GM19395 (cell line): ENCODE data around the gene PHF24.
"Not testable (repeated sequence)": the region's sequence is repeated elsewhere in the genome, so short reads cannot be mapped to it uniquely, and the experiment has no call there.

Experiments used
- ATAC-seq: cut with Tn5 transposase; IDR thresholded peaks from one replicate; pipeline ENCODE4 v1.9.1; 2021; ENCODE audit warnings: mild to moderate bottlenecking, moderate library complexity; ENCODE audit not compliant: unreplicated experiment

Gene PHF24

DNA sequence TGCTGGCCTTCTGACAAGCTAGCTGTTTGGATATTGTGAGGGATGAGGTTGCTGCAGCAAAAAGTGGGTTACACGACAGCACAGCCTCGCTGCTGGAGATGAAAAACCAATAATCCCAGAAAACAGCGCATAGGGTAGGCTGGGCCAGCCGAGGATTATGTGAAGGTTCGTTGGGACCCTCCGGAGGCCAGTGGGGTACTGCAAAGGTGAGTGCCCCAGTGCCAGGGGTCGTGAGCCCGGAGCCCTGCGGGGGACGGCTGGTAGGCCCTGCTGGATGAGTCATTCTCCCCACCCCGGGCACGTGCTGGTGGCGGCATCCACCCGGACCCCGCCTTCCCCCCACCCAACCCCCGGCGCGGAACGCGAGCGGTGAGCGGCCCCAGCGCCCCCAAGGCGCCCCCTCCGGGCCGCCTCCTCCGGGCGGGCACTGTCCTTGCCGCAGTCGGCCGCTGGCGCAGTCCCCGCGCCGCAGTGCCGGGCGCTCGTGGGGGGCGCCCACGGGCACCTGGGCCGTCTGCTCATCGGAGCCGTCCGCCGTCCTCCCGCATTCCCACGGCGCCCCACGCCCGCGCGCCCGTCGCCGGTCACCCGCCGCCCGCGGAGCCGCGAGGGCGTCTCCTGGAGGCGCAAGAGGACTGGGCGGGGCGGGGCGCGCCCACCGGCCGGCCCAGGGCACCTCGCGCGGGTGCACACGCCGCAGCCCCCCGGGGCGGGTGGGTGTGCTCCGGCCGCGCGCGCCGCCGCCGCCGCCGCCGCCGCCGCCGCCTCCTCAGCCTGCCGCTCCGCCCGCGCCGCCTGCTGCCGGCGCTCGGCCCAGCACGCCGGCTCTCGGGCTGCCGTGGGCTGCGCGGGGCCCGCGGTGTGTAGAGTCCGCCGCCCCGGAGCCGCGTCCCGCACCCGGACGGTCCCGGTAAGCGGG, at the start of gene PHF24:
Gene PHF24, plus strand, starts transcription at position 794 of the 919 bp plus-strand sequence. CDS start 13,014 bp downstream, outside the sequence.
- no peak for ATAC-seq

DNA sequence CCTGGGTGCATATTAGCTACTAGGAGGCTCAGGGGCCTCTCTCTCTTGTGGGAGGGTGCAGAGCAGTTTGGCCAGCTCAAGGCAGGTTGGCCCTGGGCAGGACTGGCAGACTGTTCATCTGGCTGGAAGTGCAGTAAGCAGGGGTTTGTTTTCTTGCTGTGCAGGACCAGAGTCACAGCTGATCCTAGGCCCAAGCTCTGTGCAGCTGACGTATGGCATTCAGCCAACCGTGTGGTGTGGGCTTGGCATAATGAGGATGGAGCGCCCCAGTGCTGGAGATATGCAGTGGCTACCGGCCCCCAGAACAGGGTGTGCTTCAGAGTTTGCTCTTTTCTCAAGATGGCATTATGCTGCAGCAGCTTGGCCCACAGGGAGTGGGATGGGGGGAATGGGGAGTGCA, 31.0 kb upstream of the PHF24 start:
- no peak for ATAC-seq

DNA sequence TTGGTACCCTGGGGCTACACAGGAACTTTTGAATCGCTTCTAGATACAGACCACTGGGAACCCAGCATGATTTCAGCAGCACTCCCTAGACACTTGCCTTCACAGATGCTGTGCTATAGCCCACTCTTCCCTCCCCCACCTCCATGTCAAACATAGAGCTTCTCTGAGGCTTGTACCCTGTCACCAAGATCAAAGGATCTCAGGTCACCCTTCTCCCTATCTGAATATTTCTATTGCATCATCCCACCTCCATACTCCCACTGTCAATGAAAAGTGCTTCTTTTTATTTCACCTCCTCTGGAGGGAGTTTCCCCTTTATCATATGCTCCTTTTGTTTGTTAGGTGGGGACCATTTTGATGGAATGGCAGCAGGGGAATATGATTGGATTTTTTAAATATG, 29.2 kb upstream of the PHF24 start:
- ATAC-seq, result no peak

DNA sequence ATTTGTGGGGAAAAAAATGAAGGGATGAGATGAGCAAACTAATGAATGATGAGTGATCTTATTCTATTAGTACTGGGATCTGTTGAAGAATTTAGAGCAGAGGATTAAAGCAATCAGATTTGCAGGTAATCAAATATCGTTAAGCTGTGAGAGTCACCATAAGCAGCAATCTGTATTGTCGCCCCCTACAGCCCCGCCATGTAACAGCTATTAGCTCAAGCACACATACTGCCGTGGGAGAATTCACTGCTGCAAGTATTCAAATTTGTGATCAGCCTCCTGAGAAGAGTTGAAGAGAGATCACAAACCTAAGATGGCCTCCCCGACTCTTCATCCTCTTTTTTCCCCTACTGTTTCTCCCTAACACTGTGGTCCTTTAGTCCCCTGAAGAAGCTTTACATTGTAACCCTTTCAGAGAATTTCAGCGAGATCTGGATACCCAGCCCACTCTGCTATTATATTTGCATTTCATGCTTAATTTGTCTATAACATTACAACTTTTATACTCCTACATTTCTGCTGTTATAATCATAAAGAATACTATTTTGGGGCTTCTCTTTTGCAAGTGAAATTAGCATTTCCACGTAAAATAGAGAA, 28.5 kb upstream of the PHF24 start:
- no peak for ATAC-seq

DNA sequence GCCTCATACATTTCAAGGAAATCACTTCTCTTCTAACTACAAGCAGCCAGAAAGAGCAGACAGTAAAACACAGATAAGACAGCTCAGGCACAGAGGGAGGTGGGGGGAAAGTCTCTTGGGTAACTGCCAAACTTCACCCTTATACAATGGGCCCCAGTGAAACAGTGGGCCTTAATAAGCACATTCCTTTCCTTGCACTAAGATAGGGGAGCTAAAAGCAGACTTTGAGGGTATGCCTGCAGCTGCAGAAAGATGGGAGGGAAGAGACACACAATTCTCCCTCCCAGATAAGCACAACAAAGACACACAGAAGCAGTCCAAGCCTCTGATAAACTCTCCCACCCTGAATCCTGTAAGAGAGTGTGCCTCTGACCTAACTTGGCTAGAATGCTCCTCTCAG, 18.1 kb upstream of the PHF24 start:
- ATAC-seq, result not testable (repeated sequence)

DNA sequence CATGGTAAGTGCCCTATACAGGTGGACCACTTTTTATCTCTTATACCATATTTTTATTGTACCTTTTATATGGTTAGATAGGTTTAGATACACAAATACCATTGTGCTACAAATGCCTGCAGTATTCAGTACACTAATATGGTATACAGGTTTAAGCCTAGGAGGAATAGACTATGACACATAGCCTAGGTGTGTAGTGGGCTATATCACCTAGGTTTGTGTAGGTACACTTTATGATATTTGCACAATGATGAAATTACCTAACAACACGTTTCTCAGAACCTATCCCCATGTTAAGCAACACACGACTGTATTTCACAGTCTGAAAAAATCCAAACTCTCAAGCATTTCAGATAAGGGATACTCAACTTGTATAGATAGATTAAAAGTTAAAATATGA, 9.6 kb upstream of the PHF24 start:
- no peak for ATAC-seq

DNA sequence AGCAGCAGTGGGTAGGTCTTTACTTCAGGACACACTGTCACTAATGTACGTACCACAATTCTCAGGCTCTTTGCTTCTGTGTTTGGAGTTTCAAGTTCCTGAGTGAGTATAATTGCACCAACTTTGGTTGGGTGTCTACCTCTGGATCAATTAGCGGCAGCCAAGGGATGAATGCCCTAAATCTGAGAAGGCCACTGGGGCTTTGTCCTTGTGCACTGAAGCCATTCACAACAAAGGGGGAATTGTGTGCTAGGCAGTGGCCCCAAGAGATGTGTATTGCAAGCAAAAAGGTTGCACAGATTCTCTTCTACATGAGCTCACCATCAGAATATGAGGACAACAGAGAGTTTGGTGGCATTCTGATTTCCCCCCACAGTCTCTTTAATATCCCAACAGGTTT, 3.9 kb upstream of the PHF24 start:
- ATAC-seq, result no peak

DNA sequence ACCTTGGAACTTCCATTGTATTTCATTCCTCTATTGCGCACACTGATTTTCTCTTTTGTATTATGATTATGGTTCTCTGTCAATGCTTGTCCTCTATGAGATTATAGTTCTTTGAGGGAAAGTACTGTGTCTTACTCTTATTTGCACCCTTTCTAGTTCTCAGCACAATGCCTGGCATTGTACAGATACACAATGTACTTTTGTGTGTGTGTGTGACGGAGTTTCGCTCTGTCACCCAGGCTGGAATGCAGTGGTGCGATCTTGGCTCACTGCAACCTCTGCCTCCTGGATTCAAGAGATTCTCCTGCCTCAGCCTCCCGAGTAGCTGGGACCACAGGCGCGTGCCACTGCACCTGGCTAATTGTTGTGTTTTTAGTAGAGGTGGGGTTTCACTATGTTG, 2.0 kb upstream of the PHF24 start:
- not testable (repeated sequence) for ATAC-seq

DNA sequence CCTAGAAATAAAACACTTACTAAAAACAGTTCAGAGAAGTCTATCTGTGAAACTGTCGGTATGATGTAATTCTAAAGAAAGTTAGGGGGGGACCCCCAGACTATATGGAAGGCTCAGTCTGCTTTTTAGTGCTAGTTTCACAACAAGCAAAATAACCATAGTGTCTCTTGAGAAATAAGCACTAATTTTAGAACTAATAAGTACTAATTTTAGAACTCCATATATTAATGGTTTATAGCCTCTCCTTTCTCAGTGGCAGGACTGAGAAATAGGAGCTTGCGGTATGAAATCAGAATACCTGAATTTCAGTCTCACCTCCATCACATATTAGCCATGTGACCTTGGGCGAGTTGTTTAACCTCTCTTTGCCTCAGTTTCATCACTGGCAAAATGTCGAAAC, 1.4 kb upstream of the PHF24 start:
- ATAC-seq, result no peak

DNA sequence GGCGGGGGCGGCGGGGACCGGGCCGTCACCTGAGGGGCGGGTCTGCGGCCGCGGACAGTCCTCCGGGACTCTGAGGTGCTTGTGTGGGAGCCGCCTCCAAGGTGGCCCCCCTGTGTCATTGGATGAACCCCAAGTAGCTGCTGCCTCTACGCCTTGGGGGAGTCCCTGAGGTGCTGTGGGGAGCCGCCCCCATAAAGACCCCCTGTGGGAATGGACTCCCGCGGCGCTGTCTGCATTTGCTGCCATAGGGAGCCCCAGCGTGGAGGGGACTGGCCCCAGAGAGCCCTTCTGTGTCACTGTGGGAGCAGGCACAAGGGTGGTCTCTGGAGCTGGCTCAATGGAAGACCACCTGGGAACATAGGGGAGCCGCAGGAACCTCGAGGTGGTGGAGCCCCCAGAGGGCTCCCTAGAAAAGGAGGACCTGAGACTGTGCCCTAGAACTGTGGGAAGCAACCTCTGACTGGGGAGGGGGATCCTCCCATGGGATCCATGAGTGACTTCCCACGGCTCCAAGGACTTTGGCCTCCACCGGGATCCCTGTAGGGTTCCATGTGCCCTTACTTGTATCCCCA, 412 bp downstream of the PHF24 start:
- no peak for ATAC-seq

DNA sequence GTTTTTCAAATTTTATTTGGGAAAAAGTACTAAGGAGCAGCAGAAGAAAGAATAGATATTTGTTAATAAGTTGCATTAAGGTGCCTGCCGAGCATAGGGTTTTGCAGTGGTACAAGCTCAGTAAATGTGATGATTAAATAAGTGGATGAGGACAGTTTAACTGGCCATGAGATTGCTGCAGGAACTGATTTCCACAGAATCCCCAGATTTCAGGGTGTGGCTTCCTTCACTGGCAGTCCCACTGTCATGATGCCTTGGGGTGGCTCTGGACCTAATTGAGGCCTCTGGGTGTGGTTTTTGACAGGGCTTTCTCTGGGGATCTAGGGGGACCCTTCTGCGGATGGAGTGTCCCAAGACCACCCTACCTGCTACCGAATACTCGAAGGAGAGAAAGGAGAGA, 1.4 kb downstream of the PHF24 start:
- no peak for ATAC-seq

DNA sequence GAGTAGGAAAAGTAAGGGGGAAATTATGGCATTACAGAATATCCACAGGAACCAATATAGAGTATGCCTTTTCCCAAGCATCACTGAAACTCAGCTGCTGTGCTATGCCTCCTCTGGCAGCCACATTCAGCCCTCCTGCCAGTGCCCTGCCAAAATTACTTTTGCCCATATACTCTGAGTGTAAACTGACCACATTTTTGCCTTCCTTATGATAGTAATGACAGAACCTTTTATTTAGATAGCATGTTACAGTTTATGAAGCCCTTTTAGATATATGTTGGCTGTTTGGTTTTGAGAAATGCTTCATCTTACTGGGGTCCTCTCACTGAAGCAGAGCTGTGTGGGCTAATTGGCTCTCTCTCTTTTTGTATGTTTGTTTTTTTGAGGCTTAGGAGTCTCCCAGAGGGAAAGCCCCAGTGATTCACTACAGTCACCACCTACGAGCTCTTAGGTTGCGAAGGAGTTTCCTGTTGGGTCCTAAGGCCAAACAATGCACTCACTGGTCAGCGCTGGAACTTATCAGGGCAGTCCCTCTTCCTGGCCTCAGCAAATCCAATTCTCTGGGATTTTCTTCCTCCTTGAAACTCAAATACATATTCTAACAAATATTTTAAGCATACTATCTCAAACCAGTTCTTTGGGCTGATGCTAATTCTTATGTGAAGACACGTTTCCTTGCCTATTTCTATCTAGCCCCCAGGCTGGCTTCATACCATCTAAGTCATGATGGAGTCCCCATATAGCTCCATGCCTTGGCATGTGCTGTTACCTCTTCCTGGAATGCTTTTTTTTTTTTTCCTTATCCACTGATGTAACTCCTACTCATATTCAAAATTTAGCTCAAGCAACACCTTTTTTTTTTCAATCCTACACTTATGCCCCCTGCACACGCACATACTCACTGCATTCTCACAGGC, 3.7 kb downstream of the PHF24 start:
- ATAC-seq, result no peak

DNA sequence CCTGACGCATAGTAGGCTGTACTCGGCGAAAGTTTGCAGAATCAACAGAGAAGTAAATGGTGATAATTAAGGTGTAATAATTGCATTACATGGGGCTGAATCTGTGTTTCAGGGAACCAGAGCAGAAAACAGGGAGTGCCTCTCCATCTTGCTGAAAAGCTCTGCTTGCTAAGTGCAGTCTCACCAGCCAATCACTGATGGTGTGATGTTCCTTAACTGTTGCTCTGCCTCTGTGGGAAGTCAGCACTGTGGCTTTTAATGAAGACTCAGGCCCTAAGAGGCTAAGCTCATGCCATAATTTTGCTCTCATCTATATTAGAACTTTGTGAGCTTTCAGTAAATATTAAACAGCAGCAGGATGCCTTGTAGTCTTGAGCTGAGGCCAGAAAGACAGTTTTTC, 4.5 kb downstream of the PHF24 start:
- no peak for ATAC-seq

DNA sequence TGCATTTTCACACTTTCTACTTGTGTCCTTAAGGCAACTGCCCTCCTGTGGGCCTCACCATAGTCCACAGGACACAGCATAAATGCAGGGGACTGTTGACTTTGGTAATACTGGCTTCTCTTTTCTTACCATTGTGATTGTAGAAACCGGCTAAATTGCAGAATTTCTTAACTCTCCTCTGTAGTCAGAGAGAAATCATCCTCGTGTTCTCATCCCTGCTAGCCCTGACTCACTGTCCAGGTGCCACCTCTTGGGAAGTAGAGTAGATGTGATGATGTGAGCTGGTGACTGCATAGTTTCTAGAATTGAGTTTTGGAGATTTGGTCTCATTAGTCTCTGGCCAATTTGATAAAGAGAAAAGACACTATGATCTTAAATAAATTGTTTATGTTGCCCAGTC, 5.5 kb downstream of the PHF24 start:
- no peak for ATAC-seq

DNA sequence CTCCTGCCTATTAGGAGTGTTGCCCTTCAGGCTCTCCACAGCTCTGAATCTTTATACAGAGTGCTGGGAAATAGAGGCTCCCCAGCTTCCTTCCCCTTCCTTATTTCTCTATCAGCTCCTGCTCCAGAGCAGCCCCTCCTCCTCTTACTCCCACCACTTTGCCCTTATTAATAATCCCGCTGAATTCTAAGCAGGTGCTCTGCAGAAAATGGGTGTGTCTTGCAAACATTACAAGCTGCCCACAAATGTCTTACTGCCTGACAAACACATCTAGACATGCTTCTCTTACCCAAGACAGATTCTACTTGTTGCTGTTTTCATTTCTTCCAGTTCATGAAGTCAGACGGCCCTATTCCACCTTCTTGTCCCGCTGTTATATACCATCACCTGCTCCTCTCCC, 6.4 kb downstream of the PHF24 start:
- no peak for ATAC-seq

DNA sequence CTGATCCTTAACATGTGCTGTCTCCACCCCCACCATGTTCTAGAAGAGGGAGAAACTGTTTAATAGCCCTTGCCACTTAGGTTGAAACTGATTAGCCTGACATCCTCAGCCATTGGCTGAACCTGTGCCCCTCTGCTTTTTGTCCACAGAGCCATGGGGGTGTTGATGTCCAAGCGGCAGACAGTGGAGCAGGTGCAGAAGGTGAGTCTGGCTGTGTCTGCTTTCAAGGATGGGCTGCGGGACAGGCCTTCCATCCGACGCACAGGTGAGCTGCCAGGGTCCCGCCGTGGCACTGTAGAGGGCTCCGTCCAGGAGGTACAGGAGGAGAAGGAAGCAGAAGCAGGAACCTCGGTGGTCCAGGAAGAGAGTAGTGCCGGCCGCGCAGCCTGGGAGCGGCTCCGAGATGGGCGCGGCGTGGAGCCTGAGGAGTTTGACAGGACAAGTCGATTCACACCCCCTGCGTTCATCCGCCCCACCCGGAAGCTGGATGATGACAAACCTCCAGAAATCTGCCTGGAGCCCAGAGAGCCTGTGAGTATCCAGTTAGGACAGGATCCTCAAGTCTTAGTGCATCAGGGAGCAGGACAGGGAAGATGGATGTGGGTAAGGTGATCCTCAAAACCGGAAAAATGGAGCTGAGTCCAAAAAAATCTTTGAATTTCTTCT, 13.2 kb downstream of the PHF24 start:
- ATAC-seq, result no peak

DNA sequence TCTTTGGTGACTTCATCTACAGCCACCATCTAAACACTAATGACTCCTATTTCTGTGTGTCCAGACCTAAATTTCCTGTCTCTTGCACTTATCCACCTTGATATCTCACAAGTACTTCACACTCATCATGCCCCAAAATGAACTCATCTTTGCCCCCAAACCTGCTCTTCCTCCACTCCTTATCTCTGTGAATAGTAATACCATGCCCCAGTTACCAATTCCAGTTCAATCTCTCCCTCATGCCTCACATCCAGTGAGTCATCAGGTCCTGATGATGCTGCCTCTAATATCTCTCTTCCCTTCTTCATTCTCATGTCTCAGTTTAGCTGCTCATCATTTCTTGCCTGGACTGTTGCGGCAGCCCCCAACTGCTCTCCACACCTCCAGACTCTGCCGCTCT, 16.6 kb downstream of the PHF24 start:
- ATAC-seq, result no peak

DNA sequence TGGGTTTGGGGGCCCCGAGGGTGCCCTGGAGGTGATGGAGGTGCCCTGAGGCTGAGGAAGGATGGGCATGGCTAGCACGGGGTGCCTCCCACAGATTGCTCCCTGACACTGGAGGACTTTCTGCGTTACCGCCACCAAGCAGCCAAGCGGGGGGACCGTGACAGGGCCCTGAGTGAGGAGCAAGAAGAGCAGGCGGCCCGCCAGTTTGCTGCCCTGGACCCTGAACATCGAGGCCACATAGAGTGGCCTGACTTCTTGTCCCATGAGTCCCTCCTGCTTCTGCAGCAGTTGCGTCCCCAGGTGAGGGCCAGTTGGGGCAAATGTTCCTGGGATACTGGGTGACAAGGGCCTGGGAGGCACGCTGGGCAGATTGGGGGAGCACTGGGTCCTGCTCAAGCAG, 18.4 kb downstream of the PHF24 start:
- ATAC-seq, result no peak

DNA sequence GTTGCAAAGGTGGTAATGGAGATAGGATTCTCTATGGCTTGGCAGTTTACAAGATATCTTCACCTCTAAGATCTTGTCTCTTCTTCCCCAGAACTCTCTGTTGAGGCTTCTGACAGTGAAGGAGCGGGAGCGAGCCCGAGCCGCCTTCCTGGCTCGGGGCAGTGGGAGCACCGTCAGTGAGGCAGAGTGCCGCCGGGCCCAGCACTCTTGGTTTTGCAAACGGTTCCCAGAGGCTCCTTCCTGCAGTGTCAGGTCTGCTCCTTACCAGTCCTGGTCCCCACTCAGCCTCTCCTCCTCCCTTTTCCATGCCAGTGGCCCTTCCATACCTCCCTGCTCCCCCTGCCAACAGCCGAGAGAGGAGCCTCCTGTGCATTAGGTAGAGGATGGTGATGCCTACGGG, 18.9 kb downstream of the PHF24 start:
- no peak for ATAC-seq

DNA sequence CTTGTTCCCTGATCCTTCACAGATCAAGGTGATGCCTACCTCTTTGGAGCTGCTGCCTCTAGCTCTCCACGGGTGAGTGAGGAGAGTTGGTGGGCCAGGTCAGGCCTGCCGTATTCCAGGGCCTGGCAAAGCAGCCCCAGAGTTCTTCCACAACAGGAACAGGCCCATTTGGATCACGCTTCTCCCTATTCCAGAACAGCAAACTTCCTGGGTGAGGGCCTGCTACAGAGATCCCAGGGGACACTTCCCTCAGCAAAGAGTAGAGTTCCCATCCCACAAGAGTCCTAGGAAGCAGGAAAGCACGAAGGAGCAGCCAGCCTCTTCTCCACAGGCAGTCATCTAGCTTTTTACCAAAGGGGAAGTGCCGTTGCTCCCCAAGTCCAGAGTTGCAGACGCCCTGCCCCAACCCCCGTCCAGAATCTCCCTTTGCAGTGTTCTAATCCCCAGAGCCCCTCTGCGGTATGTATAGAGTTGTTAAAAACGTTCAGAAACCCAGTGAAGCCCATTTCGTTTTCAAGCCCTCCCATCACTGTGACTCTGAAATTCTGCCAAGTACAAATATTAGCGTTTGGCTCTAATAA, 22.2 kb downstream of the PHF24 start:
- no peak for ATAC-seq
